SU-DHL-6 (cell line): ENCODE measurements around the gene GRM7.

Experiments
- H2AFZ ChIP-seq: fragments of 200-600 bp; sonication (generic); 2 replicates; pipeline ENCODE4 v1.6.1; 2014; ENCODE audit warnings: low read depth, mild to moderate bottlenecking, moderate library complexity, mixed read lengths, antibody characterized with exemption, low read length; ENCODE audit not compliant: severe bottlenecking
- H3F3A ChIP-seq: fragments of 200-600 bp; shearing (Covaris generic); 2 replicates; pipeline ENCODE4 v1.6.0; 2016; ENCODE audit warnings: antibody characterized with exemption, mild to moderate bottlenecking; ENCODE audit not compliant: insufficient read depth
- H3K27ac ChIP-seq: fragments of 200-600 bp; sonication (generic); 2 replicates; pipeline ENCODE4 v1.5.1; 2016; ENCODE audit warnings: low read depth, mild to moderate bottlenecking, low read length, moderate library complexity, mixed read lengths
- H3K27me3 ChIP-seq: fragments of 200-600 bp; sonication (generic), shearing (Covaris generic); 2 replicates; pipeline ENCODE4 v1.6.0; 2014; ENCODE audit warnings: mild to moderate bottlenecking, low read length
- H3K36me3 ChIP-seq: fragments of 200-600 bp; sonication (generic); 2 replicates; pipeline ENCODE4 v1.6.1; 2014; ENCODE audit warnings: mild to moderate bottlenecking, low read length, mixed read lengths
- H3K4me2 ChIP-seq: fragments of 300-600, 200-600 bp; shearing (Covaris generic), sonication (generic); 2 replicates; pipeline ENCODE4 v1.6.0; 2014; ENCODE audit warnings: low read length, low read depth, mild to moderate bottlenecking; ENCODE audit not compliant: poor library complexity, severe bottlenecking
- H3K4me3 ChIP-seq: fragments of 200-600 bp; sonication (generic); 2 replicates; pipeline ENCODE4 v1.5.1; 2014; ENCODE audit warnings: antibody characterized with exemption, low read length, mild to moderate bottlenecking, mixed read lengths; ENCODE audit not compliant: insufficient read depth, poor library complexity, severe bottlenecking
- H3K79me2 ChIP-seq: fragments of 200-600 bp; sonication (generic); 2 replicates; pipeline ENCODE4 v1.6.1; 2014; ENCODE audit warnings: mild to moderate bottlenecking, low read length, moderate library complexity; ENCODE audit not compliant: insufficient read depth
- H3K9ac ChIP-seq: fragments of 200-600 bp; sonication (generic); 2 replicates; pipeline ENCODE4 v1.7.0; 2014; ENCODE audit warnings: mild to moderate bottlenecking, low read length
- H3K9me2 ChIP-seq: fragments of 200-600 bp; sonication (generic); replicated peaks from 2 replicates; pipeline ENCODE4 v1.6.1; 2014; ENCODE audit warnings: low read length; ENCODE audit not compliant: insufficient read depth
- H3K9me3 ChIP-seq: fragments of 200-600 bp; sonication (generic); 2 replicates; pipeline ENCODE4 v1.6.1; 2014; ENCODE audit warnings: low read length, mixed read lengths; ENCODE audit not compliant: insufficient read depth
- H4K20me1 ChIP-seq: fragments of 200-600 bp; sonication (generic); 2 replicates; pipeline ENCODE4 v1.6.1; 2014; ENCODE audit warnings: low read depth, mild to moderate bottlenecking, antibody characterized with exemption, low read length, moderate library complexity, mixed read lengths
- EZH2phosphoT487 ChIP-seq: fragments of 200-600 bp; sonication (generic), shearing (Covaris generic); conservative IDR thresholded peaks from 2 replicates; pipeline ENCODE4 v1.6.1; 2018; ENCODE audit warnings: mild to moderate bottlenecking, antibody characterized with exemption, low read length, moderate library complexity, mixed read lengths
- TF ChIP-seq, protein P1 (sequence below): fragments of 200-600 bp; sonication (generic); IDR thresholded peaks from one replicate; pipeline ENCODE4 v1.5.1; 2017; ENCODE audit warnings: antibody characterized with exemption, mild to moderate bottlenecking, low read length, moderate library complexity; ENCODE audit not compliant: insufficient read depth, poor library complexity, severe bottlenecking

Gene GRM7

DNA sequence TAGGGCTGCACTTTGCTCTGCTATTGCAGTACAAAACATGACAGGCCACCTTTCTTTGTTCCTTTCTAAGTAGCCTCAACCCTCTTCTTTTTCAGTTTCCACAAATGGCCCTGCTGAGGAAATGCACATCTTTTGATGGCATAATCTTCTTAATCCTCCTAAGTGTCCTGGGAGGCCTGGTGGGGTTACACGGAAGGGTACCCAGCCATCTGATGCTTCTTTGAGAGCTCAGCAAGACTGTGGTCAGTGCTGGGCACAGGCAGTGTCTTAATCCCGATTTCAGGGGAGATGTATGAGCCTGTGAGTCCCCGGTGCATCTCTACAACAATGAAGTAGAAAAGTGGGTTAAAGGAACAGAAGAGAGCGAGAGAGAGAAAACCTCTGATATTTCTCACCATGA is 404.8 kb downstream of the GRM7 start:
- Histone ChIP-seq H3K27ac (no peak overlapping the region), H3K4me3 (no peak overlapping the region), H3K9me2 (no peaks in the 10 kb centered on the region), H3K79me2 (no peaks in the 10 kb centered on the region), H3K27me3 (no peaks in the 10 kb centered on the region), H3K4me2 (no peak overlapping the region), H4K20me1 (no peaks in the 10 kb centered on the region), H3K36me3 (no peaks in the 10 kb centered on the region), H3K9ac (no peak overlapping the region), H3K9me3 (no peaks in the 10 kb centered on the region), H3F3A (no peaks in the 10 kb centered on the region), H2AFZ (no peak overlapping the region)
- no peak for TF ChIP-seq EZH2phosphoT487
- TF ChIP-seq, protein P1, sequence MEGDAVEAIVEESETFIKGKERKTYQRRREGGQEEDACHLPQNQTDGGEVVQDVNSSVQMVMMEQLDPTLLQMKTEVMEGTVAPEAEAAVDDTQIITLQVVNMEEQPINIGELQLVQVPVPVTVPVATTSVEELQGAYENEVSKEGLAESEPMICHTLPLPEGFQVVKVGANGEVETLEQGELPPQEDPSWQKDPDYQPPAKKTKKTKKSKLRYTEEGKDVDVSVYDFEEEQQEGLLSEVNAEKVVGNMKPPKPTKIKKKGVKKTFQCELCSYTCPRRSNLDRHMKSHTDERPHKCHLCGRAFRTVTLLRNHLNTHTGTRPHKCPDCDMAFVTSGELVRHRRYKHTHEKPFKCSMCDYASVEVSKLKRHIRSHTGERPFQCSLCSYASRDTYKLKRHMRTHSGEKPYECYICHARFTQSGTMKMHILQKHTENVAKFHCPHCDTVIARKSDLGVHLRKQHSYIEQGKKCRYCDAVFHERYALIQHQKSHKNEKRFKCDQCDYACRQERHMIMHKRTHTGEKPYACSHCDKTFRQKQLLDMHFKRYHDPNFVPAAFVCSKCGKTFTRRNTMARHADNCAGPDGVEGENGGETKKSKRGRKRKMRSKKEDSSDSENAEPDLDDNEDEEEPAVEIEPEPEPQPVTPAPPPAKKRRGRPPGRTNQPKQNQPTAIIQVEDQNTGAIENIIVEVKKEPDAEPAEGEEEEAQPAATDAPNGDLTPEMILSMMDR = no peak

DNA sequence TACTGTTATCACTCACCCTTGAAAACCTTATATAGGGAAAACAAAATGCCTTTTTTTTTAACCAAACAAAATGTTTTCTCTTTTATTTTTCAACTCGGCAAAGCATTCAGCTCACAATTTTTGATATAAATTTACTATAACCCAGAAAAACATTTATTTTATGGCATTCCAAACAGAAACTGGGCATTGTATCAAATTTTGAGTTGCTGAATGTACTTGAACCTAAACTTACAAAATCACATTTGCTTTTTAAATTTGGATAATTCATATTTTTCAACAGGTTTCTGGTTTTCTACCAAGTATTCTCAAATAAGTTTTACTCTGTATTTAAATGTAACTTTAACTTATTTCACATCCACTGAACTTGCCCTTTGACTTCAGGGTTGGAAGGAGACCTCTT is 405.6 kb downstream of the GRM7 start:
- Histone ChIP-seq H4K20me1 (no peaks in the 10 kb centered on the region), H3K9ac (no peak overlapping the region), H3K9me3 (no peaks in the 10 kb centered on the region), H3K36me3 (no peaks in the 10 kb centered on the region), H3K27ac (no peak overlapping the region), H3K27me3 (no peaks in the 10 kb centered on the region), H3F3A (no peaks in the 10 kb centered on the region), H3K4me3 (no peak overlapping the region), H3K4me2 (no peak overlapping the region), H2AFZ (no peak overlapping the region), H3K79me2 (no peaks in the 10 kb centered on the region), H3K9me2 (no peaks in the 10 kb centered on the region)
- TF ChIP-seq, protein P1 = no peak
- TF ChIP-seq EZH2phosphoT487 = no peak

DNA sequence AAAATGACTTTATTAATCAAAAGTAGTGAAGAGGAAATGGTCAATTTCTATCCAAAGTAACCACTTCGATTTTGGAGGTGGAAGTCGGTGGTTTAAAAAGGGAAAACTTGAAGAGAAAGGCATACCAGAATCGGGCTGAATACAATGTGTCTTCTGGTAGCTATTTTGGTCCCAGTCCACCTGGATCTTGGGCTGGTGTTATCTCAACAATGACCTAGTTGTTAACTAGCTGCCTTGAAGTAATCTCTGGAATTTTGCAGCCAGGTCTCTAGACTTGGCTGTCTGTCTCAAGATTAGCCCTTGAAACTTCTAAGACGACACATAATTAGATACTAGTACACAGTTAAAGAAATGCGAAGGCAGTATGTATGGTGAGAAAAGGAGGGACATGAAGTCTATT is 409.8 kb downstream of the GRM7 start:
- H3K4me3 ChIP-seq = no peak overlapping the region
- no peaks in the 10 kb centered on the region for H4K20me1 ChIP-seq
- no peaks in the 10 kb centered on the region for H3K27me3 ChIP-seq
- H3F3A ChIP-seq = no peaks in the 10 kb centered on the region
- no peaks in the 10 kb centered on the region; the same call in 1 of the 2 replicates for H3K9me2 ChIP-seq
- no peaks in the 10 kb centered on the region for H3K9me3 ChIP-seq
- H3K79me2 ChIP-seq = no peaks in the 10 kb centered on the region
- no peak for TF ChIP-seq EZH2phosphoT487
- TF ChIP-seq, protein P1 = no peak
- no peak overlapping the region for H2AFZ ChIP-seq
- H3K36me3 ChIP-seq = no peaks in the 10 kb centered on the region
- H3K4me2 ChIP-seq = no peak overlapping the region
- no peak overlapping the region for H3K9ac ChIP-seq
- H3K27ac ChIP-seq = no peak overlapping the region
